NCI-H510A (cell line): Measurements from ENCODE around the gene ABI2.
"Not testable (repeated sequence)": the region's sequence is repeated elsewhere in the genome, so short reads cannot be mapped to it uniquely, and the experiment has no call there.

Experiments used
- DNase-seq: peaks from one replicate; lab custom pipeline; 2025; lab: John Stamatoyannopoulos, UW

The ABI2 gene

GRCh38 chr2:203327901-203328759 is at the start of gene ABI2:
Gene ABI2, plus strand, starts transcription at chr2:203328394. Its CDS starts 121 bp downstream, at chr2:203328515.
- DNase-seq, result peak; percentile 88

- DNase-seq, result no peak
Observed at GRCh38 chr2:203279288-203279687, 48.9 kb upstream of the ABI2 start.

GRCh38 chr2:203280428-203281064 is 47.6 kb upstream of the ABI2 start:
- DNase-seq, result no peak

GRCh38 chr2:203282101-203282500 is 46.1 kb upstream of the ABI2 start:
- DNase-seq, result no peak

DNA sequence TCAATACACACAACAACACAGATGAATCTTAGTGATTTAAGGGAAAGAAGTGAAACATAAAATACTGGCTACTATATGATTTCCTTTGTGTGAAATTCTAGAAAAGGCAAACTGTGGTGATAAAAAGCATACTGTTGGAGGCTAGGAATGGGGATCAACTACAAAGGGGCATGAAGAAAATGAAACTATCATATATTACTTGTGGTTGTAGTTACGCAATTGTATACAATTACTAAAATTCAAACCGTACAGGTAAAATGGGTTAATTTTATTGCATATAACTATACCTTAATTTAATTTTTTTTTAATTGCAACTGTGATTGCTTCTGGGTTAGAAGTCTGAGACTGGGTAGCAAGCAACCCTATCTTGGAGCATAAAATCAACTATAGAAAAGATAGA is 41.7 kb upstream of the ABI2 start:
- DNase-seq, result no peak

- no peak for DNase-seq
Observed at GRCh38 chr2:203301667-203302066, 26.5 kb upstream of the ABI2 start.

- DNase-seq, result not testable (repeated sequence)
Observed at GRCh38 chr2:203302586-203302985, 25.6 kb upstream of the ABI2 start.

DNA sequence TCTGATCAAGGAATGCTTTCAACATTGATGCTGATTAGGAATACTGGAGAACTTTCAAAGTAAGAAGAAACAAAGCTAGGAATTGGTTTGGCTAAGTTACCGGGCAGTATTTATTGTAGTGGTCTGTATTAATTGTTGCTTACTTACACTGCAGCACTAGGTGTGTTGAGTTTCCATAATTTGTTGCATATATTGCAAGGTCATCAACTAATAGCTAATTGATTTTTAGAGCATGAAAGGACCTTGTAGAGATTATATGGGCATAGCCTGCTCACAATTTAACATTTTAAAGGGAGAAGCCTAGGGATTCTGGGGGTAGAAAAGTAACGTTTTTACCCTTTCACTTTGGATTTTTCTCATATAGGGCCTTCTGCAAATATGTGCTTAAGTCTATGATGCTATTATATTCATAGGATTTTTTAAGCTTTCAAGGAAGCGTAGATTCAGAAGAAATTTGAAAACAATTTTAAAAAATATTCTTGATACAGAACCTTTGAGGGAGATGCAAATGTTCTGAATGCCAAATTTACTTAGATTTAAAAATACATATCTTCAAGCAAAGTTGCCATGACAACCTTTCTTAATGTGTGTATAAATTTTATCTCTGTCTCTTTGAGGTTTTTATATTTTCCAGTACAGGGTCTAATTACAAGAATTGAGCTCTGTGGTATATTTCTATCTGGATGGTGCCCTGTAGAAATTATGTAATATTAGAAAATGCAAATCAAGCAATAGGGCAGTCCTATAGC is 17.3 kb upstream of the ABI2 start:
- DNase-seq, result no peak

DNA sequence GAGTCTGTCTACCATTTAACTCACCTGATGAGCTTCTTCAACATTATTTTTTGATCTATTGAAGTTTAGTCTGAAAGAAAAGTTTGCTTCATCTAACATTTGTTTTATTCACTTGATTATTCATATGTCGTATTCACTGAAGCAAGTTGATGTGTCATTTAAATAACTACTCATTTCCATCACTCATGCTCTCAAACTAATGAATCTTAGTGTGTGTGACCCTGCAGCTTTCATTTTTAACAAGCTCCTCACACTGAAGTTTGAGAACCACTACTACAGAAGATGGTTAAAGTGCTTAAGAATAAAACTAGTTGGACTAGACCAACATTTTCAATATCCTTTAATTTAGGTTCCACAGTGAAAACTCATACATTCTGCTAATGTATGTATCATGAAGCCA is 1.8 kb upstream of the ABI2 start:
- DNase-seq, result no peak

DNA sequence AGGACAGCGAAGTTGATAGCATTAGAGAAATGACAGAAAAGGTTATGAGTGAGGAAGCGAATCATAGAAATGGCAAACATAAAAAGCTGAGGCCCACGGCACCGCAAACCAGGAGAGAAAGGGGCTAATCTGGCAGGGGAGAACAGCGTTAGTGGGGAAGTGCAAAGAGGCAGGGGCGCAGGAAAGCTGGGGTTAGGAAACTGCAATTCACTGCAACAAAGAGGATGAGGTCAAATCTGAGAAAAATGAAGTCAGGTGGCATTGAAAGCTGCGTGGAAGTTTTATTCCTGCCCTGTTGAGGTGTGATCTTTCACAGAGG is 653 bp upstream of the ABI2 start:
- no peak for DNase-seq

DNA sequence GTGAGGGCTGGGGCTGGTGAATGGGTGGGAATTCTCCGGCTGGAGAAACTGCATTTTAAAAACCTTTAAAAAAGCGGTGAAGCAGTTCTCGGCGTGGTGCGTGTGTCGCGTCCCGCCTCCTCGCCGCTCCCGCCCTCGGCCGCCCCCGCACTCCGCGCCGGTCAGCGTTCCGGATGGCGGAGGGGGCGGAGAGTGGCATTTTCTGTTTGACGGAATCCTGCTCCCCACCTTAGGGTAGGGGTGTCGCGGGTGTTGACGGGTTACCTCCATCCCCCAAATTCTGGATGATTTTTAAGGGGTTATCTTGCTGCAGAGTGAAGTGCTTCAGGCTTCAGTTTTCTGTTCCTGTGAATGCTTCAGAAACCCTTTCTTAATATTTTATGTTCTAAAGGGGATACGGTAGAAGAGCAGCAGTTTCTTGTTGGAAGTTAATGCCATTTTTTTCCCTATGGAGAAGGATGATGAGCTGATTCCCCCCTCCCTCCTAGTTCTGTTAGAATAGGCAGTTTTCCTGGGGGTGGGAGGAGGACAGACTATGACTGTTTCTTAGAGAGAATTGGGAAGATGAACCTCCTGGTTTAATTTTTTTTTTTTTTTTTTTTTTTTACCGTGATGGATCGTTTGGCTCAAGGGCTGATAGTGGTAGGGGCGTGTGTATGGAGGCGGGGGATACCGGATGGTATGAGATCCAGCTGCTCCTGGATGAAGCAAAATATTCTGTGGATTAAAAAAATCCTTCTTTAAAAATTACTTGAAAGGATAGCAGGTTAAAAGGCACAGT is 756 bp downstream of the ABI2 start:
- peak; percentile 13 for DNase-seq

- DNase-seq, result no peak
Observed at GRCh38 chr2:203330434-203330833, 2.2 kb downstream of the ABI2 start.

- DNase-seq, result no peak
Observed at GRCh38 chr2:203338322-203338721, 10.1 kb downstream of the ABI2 start.

- DNase-seq, result no peak
Observed at GRCh38 chr2:203340791-203341487, 12.7 kb downstream of the ABI2 start.

GRCh38 chr2:203341741-203342310 is 13.6 kb downstream of the ABI2 start:
- no peak for DNase-seq

- not testable (repeated sequence) for DNase-seq
Observed at GRCh38 chr2:203342374-203342773, 14.2 kb downstream of the ABI2 start.

- no peak for DNase-seq
Observed at GRCh38 chr2:203344667-203345066, 16.5 kb downstream of the ABI2 start.

GRCh38 chr2:203346612-203347011 is 18.4 kb downstream of the ABI2 start:
- DNase-seq, result no peak

- no peak for DNase-seq
Observed at GRCh38 chr2:203347375-203347774, 19.2 kb downstream of the ABI2 start.

DNA sequence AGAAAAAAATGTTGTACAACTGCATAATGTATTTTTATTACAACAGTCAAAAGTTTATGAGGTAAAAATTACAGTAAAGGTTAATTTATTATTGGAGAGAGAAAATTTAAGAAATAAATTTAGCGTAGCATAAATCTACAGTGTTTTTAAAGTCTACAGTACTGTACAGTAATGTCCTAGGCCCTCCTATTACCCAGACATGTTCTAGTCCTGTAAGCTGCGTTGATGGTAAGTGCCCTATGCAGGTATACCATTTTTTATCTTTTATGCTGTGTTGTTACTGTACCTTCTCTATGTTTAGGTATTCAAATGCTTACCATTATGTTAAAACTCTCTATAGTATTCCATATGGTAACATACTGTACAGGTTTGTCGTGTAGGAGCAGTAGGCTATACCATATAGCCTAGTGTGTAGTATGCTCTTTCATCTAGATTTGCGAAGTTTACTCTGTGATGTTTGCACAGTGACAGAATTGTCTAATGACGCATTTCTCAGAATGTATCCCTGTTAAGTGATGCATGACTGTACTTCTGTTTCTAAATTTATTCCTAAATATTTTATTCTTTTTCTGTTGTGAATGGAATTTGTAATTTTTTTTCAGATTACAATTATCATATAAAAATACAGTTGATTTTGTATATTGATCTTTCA is 24.5 kb downstream of the ABI2 start:
- peak; percentile 10 for DNase-seq

DNA sequence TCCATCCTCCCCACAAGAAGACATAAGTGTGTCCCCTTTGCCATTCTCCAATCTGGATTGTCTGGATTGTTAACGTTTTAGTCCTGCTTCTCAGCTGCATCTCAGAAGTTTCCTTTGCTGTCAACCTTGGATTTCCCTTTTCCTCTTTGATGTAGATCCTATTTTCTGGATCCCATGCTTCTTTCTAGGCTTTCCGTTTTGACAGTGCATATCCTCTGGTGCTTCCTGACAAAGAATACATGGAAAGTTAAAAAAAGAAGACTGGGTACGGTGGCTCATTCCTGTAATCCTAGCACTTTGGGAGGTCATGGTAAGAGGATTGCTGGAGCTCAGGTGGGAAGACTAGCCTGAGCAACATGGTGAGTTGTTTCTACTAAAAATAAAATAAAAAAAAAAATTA is 26.8 kb downstream of the ABI2 start:
- DNase-seq, result no peak
